SK-N-DZ (cell line): ENCODE measurements around the gene ZMAT2.
"Not testable (repeated sequence)": the region's sequence is repeated elsewhere in the genome, so short reads cannot be mapped to it uniquely, and the experiment has no call there.

Experiments
- DNase-seq: peaks from one replicate; pipeline ENCODE4 v3.0.0-alpha.2; 2015; ENCODE audit warnings: low spot score
- small RNA-seq, 2 experiments: library from RNA; depleted of rRNA; stranded (forward); fragments of <200 nt; gene quantifications; one replicate each; pipeline ENCODE3, GENCODE V24; 2014

Gene ZMAT2

DNA sequence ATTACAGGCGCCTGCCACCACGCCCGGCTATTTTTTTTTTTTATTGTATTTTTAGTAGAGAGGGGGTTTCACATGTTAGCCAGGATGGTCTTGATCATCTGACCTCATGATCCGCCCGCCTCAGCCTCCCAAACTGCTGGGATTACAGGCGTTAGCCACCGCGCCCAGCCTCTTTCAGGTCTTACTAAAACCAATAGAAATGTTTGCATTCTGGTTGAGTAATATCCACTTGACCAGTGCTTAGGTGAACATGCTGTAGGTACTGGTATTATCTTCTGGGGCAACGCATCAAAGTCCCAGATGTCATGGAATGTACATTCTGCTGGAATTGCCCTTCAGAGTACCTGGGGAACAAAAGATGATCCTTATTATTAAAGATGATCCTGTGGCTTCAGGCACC is 8.5 kb downstream of the ZMAT2 start:
- not testable (repeated sequence) for DNase-seq

DNA sequence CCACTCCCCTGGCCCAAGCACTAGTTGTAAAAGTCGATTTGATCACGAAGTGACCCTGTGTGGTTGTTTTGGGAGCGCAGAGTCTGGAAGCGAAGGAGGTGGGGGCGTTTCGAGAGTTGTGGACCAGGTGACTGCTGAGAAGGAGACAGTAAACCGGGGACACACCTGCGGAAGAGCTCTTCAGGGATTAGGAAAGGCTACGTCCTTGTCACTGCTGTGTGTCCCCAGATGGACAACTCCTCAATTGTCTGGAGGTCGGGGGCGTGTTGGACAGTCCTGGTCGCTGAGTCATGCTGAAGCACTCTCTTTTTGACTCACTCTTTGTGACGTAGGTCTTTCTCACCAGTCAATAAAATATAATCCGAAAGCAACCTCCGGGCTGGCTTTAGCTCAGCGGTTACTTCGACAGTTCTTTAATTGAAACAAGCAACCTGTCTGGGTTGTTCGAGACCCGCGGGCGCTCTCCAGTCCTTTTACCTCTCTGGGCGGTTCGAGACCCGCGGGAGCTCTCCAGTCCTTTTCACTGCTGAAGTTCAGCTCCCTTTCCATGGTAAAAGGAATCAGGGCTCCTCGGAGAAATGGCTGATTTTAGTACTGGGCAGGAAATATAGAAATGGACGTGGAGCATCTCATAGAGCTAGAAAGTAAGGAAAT is 10.8 kb downstream of the ZMAT2 start:
- peak; percentile 90 for DNase-seq

DNA sequence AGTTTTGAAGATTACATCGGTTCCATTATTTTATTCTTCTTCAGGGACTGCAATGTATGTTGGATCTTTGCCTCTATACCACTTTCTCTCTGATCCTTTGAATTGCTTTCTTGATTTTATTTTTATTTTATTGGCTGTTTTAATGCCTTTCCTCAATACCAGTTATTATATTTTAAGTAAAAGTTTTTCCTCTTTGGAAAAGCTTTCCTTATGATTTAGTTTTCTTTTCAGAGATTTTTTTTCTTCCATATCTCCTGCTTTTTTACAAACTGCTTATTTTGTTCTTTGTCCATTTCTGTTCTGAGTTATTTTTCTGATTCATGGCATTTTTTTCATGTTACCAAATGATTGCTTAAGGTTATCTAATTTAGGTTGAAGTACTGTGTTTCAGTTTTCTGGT is 11.5 kb downstream of the ZMAT2 start:
- DNase-seq, result no peak

DNA sequence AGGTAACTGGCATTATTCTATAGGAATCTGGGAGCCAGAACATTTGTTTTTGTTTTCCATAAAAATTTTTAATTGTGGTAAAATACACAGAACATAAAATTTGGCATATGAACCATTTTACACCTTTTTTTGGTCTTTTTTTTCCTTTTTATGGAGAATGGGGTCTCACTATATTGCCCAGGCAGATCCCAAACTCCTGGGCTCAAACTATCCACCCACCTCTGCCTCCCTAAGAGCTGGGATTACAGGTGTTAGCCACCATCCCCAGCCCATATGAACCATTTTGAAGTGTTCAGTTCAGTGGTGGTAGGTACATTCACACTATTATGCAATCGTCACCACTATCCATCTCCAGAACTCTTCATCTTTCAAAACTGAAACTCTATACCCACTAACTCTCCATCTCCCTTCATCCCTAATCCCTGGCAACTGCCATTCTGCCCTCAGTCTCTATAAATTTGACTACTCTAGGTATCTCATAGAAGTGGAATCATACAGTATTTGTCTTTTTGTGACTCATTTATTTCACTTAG is 13.4 kb downstream of the ZMAT2 start:
- DNase-seq, result no peak

DNA sequence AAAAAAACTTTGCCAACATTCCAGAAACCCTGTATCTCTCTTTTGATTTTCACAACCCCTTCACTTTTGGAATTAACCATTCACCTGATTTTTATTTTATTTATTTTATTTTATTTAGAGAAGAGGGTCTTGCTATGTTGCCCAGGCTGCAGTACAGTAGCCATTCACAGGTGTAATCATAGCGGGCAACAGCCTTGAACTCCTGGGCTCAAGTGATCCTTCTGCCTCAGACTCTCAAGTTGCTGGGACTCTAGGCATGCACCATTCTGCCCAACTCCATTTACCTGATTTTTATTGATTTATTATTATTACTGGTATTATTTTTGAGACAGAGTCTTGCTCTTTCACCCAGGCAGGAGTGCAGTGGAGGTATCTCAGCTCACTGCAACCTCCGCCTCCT is 16.0 kb downstream of the ZMAT2 start:
- DNase-seq, result not testable (repeated sequence)

DNA sequence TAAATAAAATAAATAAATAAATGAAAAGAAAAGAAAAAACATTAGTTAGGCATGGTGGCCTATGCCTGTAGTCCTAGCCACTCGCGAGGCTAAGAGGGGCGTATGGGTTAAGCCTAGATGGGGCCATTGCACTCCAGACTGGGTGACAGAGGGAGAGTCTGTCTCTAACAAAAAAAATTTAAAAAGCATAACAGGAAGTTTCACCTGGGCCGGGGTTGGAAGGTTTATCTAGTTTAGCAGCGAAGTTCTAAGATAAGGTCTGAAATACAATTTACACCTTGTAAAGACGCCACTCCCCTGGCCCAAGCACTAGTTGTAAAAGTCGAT is 18.0 kb downstream of the ZMAT2 start:
- no peak for DNase-seq

DNA sequence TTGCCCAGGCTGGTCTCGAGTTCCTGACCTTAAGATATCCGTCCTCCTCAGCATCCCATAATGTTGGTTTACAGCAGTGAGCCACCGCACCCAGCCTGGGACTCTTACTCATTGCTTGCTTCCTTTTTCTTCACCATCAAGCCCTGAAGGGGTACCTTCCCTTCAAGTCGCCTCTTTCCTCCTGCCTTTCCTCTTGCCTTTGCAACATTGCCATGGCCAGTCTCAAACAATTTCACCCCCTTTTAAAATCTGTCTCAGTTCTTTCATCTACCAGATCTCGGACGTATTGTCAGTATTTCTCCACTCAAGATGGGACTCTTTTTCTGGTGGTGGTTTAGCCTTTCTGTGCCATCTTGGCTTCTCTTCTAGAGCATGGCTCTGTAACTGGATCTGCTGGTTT is 20.5 kb downstream of the ZMAT2 start:
- DNase-seq, result not testable (repeated sequence)

DNA sequence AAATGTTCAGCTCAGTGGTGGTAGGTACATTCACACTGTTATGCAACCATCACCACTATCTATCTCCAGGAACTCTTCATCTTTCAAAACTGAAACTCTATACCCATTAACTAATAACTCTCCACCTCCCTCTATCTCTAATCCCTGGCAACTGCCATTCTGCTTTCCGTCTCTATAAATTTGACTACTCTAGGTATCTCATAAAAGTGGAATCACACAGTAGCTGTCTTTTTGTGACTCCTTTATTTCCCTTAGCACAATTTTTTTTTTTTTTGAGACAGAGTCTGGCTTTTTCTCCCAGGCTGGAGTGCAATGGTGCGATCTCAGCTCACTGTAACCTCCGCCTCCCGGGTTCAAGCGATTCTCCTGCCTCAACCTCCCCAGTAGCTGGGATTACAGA is 21.1 kb downstream of the ZMAT2 start:
- DNase-seq, result not testable (repeated sequence)

DNA sequence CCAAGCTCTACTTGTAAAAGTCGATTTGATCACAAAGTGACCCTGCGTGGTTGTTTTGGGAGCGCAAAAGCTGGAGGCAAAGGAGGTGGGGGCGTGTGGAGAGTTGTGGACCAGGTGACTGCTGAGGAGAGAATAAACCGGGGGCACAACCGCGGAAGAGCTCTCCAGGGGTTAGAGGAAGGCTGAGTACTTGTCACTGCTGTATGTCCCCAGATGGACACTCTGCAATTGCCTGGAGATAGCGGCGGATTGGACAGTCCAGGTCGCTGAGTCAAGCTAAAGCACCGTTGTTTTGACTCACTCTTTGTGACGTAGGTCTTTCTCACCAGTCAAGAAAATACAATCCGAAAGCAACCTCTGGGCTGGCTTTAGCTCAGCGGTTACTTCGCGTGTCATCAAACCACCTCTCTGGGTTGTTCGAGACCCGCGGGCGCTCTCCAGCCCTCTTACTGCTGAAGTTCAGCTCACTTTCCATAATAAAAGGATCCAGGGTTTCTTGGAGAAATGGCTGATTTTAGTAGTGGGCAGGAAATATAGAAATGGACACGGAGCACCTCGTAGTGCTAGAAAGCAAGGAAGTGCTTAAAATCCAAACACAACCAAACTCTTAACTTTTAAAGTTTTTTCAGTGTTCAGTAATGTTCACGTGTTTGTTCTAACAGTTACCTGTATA is 25.7 kb downstream of the ZMAT2 start:
- peak; percentile 91 for DNase-seq

DNA sequence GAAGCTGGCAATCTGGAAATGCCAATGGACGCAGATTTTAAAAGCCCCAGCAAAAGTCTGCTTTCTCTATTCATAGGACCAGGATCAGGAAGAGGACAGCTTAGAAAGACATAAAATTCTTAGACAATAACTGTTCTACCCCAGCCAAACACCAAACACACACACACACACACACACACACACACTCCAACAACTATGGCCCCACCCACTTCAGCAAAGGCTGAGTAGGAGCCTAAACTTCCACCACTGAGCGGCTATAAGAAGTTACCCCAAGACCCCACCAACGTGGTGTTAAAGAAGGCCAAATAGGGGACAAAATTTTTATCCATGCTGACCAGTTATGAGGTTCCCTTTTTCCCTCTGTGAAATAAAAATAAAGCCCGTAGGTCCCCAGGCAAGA is 32.9 kb downstream of the ZMAT2 start:
- no peak for DNase-seq

DNA sequence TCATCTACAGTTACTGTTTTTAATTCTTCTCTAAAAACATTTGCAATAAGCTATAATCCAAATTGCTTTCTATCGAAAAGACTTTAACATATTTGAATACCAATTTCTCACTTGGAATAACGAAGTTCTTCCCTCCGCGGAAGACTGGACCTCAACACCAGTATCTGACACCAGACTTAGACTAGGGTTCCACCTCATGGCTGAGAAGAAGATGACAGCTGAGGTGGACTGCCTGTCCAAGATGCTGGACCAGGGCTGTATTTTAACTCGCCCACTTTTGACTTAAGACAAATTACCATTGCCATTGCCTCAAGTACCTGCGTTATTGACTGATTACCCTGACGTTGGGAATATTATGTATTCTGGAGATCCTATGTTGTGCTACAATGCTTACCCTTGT is 34.1 kb downstream of the ZMAT2 start:
- peak; percentile 10 for DNase-seq

DNA sequence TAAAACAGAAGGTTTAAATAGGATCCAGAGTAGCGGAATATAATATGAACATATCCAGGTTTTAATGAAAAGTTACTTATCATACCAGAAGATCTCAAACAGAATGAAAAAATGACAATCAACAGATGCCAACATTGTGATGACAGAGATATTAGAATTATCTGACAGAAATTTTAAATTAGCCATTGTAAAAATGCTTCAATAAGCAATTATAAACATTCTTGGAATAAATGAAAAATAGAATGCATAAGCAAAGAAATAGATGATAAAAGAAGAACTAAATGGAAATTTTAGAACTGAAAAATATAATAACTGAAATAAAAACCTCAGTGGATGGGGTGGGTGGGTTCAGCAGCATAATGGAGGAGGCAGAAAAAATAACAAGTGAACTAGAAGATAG is 37.2 kb downstream of the ZMAT2 start:
- DNase-seq, result no peak

DNA sequence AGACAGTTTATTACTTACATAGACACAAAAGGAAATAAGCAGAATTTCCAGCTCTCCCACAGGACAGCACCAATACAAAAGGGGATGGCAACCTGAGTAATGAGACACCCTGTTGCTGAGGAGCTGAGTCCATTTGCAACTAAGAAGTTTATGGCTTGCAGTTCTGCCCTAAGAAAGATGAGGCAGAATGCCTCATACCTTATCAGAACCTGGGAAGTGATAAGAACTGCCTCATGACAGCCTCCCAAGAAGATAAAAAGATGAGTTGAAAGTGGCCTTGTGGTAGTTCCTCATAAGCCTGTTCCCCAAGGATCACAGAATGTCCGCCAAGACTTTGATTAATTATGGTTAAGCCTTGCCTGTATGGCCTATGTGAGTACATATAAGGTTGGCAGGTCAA is 41.7 kb downstream of the ZMAT2 start:
- no peak for DNase-seq

DNA sequence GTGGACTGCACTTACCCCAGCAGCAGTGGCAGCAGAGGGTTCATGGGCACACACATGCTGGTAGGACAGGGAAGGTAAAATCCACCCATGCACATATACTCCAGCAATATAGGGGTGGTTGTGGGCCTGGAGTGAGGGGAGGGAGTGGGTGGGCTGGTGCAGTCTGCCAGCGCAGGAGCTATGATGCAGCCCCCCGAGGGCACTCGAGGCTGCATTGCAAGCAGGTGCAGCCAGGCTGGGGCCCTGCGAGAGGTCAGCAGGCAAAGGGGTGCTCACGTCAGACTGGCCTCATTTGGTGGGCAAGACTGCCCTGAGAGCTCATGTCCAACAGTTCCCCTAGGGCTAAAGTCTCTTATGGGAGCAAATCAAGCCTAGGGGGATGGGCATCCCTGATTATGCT is 53.3 kb downstream of the ZMAT2 start:
- DNase-seq, result no peak

Small RNAs within 50 kb of the gene (small RNA-seq; reads per million reads assigned to genes)
- gene VTRNA1-1 (2.7 to 45.4 reads per million in 2 experiments), gene VTRNA1-2 (0.84 to 20.0 reads per million in 2 experiments), gene VTRNA1-3 (0.81 to 9.4 reads per million in 2 experiments)
